Ureter (tissue), 1 donor: ENCODE results near the gene SMPX. TPM values are rescaled to one million over a fixed set of nuclear protein-coding genes. Genes with fewer than 3 reads are reported as not detected.

Experiments
- DNase-seq: peaks from one replicate; pipeline ENCODE4 v3.0.0-alpha.2; 2020; ENCODE audit warnings: low spot score
- total RNA-seq: library from RNA; stranded (reverse); gene quantifications from one replicate; pipeline ENCODE4 v1.2.4, GENCODE V29; 2023
- donor health status: DM: yes; HTN: yes; CAD: no.

SMPX gene
- total RNA-seq, 1 donor from 2014 or later: not detected

DNA sequence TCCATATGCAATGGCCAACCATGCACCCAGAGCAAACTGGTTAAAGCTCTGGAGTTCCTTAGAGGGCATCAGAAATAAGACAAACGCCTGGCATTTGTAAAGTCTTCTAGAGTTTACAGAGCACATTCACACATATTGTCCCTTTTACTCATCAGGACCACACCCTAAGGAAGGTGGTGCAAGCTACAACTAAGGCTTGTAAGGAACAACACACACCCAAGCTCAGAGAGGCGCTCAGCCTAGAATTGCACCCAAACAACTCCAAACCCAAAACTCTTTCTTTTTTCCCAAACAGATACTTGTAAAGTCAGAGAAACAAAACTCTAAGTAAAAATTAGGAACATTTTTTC, 46.1 kb downstream of the SMPX start:
- DNase-seq: no peak

GRCh38 chrX:21711129-21711847, 46.6 kb downstream of the SMPX start:
- no peak for DNase-seq

DNA sequence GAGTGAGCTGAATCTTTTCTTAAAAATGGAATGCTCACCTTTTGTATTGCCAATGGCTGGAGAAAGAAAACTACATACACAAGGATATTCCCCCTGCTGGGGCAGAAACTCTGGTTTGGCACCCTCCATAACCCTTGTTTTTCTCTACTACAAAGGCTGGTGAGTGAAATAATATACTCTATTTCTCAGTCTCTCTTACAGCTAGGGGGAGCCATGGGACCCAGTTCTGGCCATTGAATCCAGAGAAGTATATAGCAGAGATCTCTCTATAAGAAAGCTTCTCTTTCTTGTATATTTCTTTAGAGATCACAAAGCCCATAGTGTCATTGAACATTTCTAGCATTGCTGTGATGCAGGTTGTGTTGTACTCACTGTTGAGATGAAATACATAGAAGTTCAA, 49.8 kb downstream of the SMPX start:
- DNase-seq: no peak

DNA sequence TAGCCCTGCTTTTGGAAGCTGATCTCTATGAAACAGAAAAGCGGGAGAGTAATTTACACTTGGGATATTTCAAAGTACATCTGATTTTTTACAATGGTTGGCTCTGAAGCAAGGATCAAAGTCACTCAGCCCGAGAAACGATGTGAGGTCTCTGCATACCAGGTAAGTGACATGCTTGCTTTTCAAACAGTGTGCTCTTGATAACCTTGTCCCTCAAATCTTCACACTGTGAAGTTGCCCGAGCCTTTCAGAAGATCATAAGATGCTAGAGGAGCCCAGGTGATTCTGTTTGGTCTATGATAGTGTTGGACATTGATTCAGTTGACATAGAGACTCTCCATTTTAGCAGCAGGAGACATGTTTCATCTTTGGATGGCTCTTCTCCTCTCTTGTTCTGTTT, 52.7 kb downstream of the SMPX start:
- no peak for DNase-seq

- no peak for DNase-seq
Observed at GRCh38 chrX:21702725-21703124, 55.2 kb downstream of the SMPX start.

GRCh38 chrX:21700967-21701366, 56.9 kb downstream of the SMPX start:
- no peak for DNase-seq

GRCh38 chrX:21700275-21700674, 57.6 kb downstream of the SMPX start:
- DNase-seq: no peak

- no peak for DNase-seq
Observed at GRCh38 chrX:21699136-21699535, 58.8 kb downstream of the SMPX start.

- DNase-seq: no peak
Observed at GRCh38 chrX:21698272-21698671, 59.6 kb downstream of the SMPX start.

DNA sequence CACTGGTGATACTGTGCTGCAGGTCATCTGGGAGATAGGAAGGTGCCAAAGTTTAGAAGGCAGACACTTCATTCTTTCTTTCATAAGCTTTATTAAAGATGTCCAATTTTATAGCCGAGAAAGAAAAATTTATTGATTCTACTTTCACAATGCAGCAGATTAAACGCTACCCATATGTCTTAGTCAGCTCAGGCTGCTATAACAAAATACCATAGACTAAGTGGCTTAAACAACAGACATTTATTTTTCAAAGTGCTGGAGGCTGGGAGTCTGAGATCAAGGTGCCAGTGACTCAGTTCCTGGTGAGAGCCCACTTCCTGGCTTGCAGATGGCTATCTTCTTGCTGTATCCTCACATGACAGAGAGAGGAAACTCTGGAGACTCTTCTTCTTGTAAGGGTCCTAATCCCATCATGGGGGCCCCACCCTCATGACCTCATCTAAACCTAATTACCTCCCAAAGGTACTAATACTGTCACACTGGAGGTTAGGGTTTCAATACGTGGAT, 66.4 kb downstream of the SMPX start:
- DNase-seq: no peak

GRCh38 chrX:21683941-21684340, 74.0 kb downstream of the SMPX start:
- DNase-seq: no peak

DNA sequence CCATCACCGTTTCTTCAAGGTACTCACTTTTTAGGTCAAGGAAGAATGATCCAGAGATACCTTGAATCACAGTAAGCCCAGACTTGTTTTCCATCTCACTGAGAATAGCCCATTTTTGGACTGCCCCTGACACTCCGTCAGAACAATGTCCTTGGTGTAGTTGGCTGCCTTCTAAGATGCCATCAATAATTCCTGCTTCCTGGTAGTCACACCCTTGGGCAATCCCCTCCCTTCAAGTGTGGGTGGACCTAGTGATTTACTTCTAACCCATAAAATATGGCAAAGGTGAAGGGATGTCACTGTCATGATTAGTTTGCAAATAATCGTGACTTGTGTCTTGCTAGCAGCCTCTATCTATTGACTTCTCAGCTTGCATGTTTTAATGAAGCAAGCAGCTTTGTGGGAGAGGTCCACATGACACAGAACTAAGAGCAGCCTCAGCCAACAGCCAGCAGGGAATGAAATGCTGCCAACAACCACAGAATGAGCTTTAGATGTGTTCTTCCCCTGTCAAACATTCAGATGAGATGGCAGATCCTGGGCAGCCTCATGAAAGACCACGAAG, 79.8 kb downstream of the SMPX start:
- no peak for DNase-seq

GRCh38 chrX:21675931-21676330, 82.0 kb downstream of the SMPX start:
- no peak for DNase-seq

DNA sequence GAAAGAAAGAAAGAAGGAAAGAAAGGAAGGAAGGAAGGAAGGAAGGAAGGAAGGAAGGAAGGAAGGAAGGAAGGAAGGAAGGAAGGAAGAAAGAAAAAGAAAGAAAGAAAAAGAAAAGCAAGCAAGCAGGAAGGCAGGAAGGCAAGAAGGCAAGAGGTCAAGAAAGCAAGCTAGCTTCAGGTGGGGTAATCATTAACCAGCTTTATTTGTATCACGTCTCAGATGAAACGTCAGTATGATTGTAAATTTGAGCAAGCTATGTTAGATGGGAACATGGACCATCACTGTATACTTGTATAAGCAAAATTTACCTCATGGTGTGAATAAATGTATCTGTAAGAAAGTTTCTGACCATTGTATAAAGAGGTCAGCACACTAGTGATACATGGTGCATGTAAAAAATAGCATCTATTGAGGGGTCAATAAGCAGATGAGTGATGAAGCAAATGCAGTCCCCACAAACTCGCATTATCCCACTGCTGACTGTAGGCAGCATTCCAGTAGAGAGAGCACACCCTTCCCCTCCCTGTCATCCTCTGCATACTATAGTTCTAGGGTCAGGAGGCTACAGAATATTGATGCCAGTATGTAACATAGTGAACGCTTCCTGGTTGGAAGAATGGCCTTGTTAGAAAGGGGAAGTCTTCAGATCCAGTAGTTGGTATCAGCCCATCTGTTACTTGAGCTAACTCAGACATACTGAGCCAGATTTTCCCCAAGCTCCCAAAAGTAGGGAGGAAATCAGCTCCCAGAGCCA, 83.3 kb downstream of the SMPX start:
- no peak for DNase-seq

- DNase-seq: no peak
Observed at GRCh38 chrX:21666679-21667078, 91.2 kb downstream of the SMPX start.

GRCh38 chrX:21666252-21666651, 91.7 kb downstream of the SMPX start:
- DNase-seq: no peak

GRCh38 chrX:21662761-21663160, 95.2 kb downstream of the SMPX start:
- DNase-seq: no peak

DNA sequence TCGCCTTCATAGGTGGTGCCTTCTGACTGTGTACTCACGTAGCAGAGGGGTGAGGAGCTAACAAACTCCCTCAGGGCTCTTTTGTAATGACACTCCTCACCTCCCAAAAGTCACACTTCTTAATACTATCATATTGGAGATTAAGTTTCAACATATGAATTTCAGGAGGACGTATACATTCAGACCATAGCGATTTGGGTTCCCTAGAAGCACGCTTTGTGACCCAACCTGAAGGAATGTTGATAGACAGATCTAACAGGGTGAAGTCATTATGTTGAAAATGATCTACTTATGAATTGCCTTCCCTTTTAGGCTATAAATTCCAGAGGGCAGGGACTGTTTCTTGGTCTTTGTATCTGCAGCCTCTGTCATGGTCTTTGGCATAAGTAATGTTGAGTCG, 96.6 kb downstream of the SMPX start:
- DNase-seq: no peak

DNA sequence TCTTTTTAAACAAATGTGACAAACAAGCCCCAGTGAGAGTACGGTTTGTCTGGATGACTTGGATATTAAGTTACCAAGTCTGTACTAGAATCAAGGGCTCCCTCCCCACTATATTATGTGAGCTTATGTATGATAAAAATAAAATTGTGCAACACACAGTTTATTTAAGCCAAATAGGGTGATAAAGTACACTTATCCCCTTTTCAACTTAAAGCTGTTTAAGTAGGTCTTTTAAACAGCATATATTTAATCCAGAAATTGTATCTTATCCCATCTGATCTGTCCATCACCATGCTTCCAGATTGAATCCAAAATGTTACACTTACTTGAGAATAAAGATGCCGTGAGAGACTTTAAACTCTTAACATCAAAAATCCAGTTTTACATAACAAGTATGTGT, 97.8 kb downstream of the SMPX start:
- no peak for DNase-seq

DNA sequence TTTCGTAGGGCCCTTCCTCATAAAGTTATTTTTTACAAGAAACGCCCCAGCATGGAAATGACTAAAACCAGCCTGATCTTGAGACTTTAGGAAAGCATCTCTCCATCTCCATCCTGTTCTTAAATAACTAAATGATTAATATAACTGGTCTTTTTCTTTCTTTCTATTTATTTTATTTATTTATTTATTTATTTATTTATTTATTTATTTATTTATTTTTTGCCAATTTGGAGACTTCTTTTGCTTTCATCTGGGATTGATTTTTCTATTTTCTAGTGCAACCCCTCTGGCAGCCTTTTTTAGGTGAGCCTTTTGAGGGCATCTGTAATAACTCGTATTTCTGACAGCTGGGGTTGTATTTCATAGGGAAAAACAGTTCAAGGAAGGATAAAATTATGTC, 98.6 kb downstream of the SMPX start:
- DNase-seq: no peak

DNA sequence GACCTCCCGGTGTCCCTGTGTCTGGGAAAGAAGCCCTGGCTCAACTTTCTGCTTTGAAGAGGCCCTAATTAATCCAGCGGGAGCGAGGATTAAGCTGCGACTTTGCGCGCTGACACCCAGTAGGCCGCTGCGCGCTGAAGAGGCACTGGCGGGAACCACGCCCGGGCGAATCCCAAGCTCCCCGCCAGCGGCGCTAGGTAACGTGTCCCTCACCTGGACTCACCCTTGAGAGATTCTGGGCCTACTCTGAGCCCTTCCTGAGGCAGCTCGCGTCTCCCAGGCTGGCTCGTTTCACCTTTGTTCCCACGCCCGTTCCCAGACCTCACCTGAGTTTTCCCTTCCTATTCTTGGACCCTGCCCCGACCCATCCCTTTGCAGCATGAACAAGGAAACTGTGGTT, 99.2 kb downstream of the SMPX start:
- DNase-seq: no peak

DNA sequence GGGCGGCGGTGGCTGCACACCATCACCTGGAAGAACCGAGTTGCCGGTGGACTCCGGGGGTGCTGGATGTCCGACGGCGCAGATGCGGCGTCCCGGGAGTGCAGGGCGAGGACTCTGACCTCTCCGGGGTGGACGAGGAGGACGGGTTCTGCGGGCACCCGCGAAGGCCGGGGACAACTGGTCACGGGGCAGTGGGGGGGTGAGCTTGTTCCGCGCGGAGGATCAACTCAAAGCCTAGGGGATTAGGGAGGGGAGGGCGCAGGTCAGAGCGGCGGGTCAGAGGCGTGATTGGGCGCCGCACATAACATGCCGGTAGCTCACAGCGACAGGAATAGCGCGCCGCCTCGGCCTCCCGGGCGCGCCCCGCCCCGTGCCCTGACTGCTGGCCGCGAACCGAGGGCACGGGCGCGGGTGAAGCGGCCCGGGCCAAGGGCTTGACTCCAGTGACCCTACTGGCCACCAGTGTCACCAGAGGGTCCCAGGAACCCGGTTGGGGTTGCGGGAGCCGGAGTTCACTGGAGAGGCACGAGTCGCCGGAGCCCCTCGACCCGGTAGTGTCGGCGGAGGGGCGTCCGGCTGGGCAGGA, 99.7 kb downstream of the SMPX start, which contains the start of gene KLHL34:
Gene KLHL34, minus strand, starts transcription at position 179 of the 586 bp plus-strand sequence. CDS start 542 bp downstream, outside the sequence.
- DNase-seq: no peak
